IMR-90 (cell line): ENCODE results near the gene NPAS3. TPM values are rescaled to one million over a fixed set of nuclear protein-coding genes. Genes with fewer than 3 reads are reported as not detected.

Experiments used
- ATAC-seq: fragments of 200-7000 bp; cut with Tn5 transposase; 2 replicates; pipeline ENCODE4 v1.9.1; 2020; ENCODE audit warnings: low read depth, mild to moderate bottlenecking, moderate library complexity
- BruUV-seq: library from RNA; stranded (reverse); fragments of 400-500 nt; replicated peaks from 2 replicates; lab custom pipeline; 2021; lab: Mats Ljungman, UMichigan
- CTCF ChIA-PET: fragments of 300-600 bp; formaldehyde crosslinking; extraction: SDS; loops from one replicate; lab custom pipeline; 2021; ENCODE audit warnings: antibody characterized with exemption; lab: Yijun Ruan, JAX
- POLR2A ChIA-PET: fragments of 300-600 bp; sonication (Branson Sonifier 250); formaldehyde crosslinking; loops from one replicate; lab custom pipeline; 2022; ENCODE audit warnings: antibody characterized with exemption; ENCODE audit not compliant: unreplicated experiment; lab: Charles Lee
- DNase-seq: peaks from one replicate; pipeline ENCODE4 v3.0.0; 2013
- H2AFZ ChIP-seq: replicated peaks from 2 replicates; pipeline ENCODE3; 2013; ENCODE audit warnings: low read length, mild to moderate bottlenecking; ENCODE audit not compliant: poor library complexity
- H2AK5ac ChIP-seq: 2 replicates; pipeline ENCODE4 v1.6.1; 2013; ENCODE audit warnings: low read depth, low read length, inconsistent platforms
- H2AK9ac ChIP-seq: replicated peaks from 2 replicates; pipeline ENCODE3; 2013; ENCODE audit warnings: mild to moderate bottlenecking, low read depth, low read length, moderate library complexity; ENCODE audit not compliant: poor library complexity
- H2BK120ac ChIP-seq: 2 replicates; pipeline ENCODE4 v1.6.1; 2013; ENCODE audit warnings: low read depth, low read length, inconsistent platforms
- H2BK15ac ChIP-seq: 3 replicates; pipeline ENCODE4 v1.6.1; 2013; ENCODE audit warnings: low read depth, low read length, inconsistent platforms
- H2BK20ac ChIP-seq: 2 replicates; pipeline ENCODE4 v1.6.1; 2013; ENCODE audit warnings: low read depth, mild to moderate bottlenecking, inconsistent platforms, low read length, moderate library complexity
- H2BK5ac ChIP-seq: 2 replicates; pipeline ENCODE4 v1.6.1; 2013; ENCODE audit warnings: mild to moderate bottlenecking, low read depth, low read length, inconsistent platforms; ENCODE audit not compliant: poor library complexity, severe bottlenecking
- H3K14ac ChIP-seq: replicated peaks from 2 replicates; pipeline ENCODE4 v1.6.1; 2013; ENCODE audit warnings: low read depth, low read length, inconsistent platforms
- H3K18ac ChIP-seq: 2 replicates; pipeline ENCODE4 v1.6.1; 2013; ENCODE audit warnings: low read depth, low read length, control low read depth
- H3K23ac ChIP-seq: 2 replicates; pipeline ENCODE4 v1.6.1; 2013; ENCODE audit warnings: low read depth, low read length, inconsistent platforms
- H3K27ac ChIP-seq: 2 replicates; pipeline ENCODE4 v1.5.1; 2013; ENCODE audit warnings: mild to moderate bottlenecking, control low read depth, low read length; ENCODE audit not compliant: insufficient read depth
- H3K27me3 ChIP-seq: 2 replicates; pipeline ENCODE4 v1.6.1; 2013; ENCODE audit warnings: low read length; ENCODE audit not compliant: control insufficient read depth, insufficient read depth
- H3K36me3 ChIP-seq: 2 replicates; pipeline ENCODE4 v1.6.1; 2013; ENCODE audit warnings: low read length, mixed read lengths; ENCODE audit not compliant: control insufficient read depth, insufficient read depth
- H3K4ac ChIP-seq: 2 replicates; pipeline ENCODE4 v1.6.1; 2013; ENCODE audit warnings: low read depth, low read length, inconsistent platforms
- H3K4me1 ChIP-seq: 2 replicates; pipeline ENCODE4 v1.6.1; 2013; ENCODE audit warnings: low read length, mixed read lengths; ENCODE audit not compliant: control insufficient read depth, insufficient read depth
- H3K4me2 ChIP-seq: 2 replicates; pipeline ENCODE4 v1.6.1; 2013; ENCODE audit warnings: low read depth, mild to moderate bottlenecking, control low read depth, low read length, moderate library complexity
- H3K4me3 ChIP-seq: 2 replicates; pipeline ENCODE4 v1.5.1; 2013; ENCODE audit warnings: low read depth, mild to moderate bottlenecking, control low read depth, low read length, moderate library complexity; ENCODE audit not compliant: insufficient read depth
- H3K56ac ChIP-seq: 2 replicates; pipeline ENCODE4 v1.6.1; 2013; ENCODE audit warnings: low read length, inconsistent platforms; ENCODE audit not compliant: insufficient read depth; ENCODE audit errors: extremely low read depth
- H3K79me1 ChIP-seq, 2 experiments: 2 replicates each; pipeline ENCODE4 v1.6.1; 2013; ENCODE audit warnings: low read length in 2 of 2, inconsistent platforms in 1 of 2, low read depth in 1 of 2
- H3K9ac ChIP-seq: 2 replicates; pipeline ENCODE4 v1.6.1; 2013; ENCODE audit warnings: low read depth, low read length, control low read depth
- H3K9me1 ChIP-seq: 2 replicates; pipeline ENCODE4 v1.6.1; 2013; ENCODE audit warnings: low read length, inconsistent platforms; ENCODE audit not compliant: insufficient read depth
- H3K9me3 ChIP-seq: 2 replicates; pipeline ENCODE4 v1.6.1; 2013; ENCODE audit warnings: low read length; ENCODE audit not compliant: control insufficient read depth, insufficient read depth
- H4K20me1 ChIP-seq: 2 replicates; pipeline ENCODE4 v1.6.1; 2013; ENCODE audit warnings: low read length, inconsistent platforms; ENCODE audit not compliant: insufficient read depth
- H4K5ac ChIP-seq: 2 replicates; pipeline ENCODE4 v1.6.1; 2013; ENCODE audit warnings: mild to moderate bottlenecking, low read depth, low read length, control low read depth
- H4K8ac ChIP-seq, 2 experiments: 2 replicates each; pipeline ENCODE4 v1.6.1; 2013; ENCODE audit warnings: low read depth in 2 of 2, low read length in 2 of 2, control low read depth in 1 of 2, inconsistent platforms in 1 of 2
- H4K91ac ChIP-seq: 2 replicates; pipeline ENCODE4 v1.6.1; 2013; ENCODE audit warnings: low read depth, low read length, inconsistent platforms; ENCODE audit not compliant: insufficient read depth
- BHLHE40 ChIP-seq: fragments of 150-350 bp; IDR thresholded peaks from 2 replicates; pipeline ENCODE4 v1.6.1; 2016; ENCODE audit warnings: mild to moderate bottlenecking, low read depth, low read length
- CEBPB ChIP-seq: IDR thresholded peaks from 2 replicates; pipeline ENCODE4 v1.6.1; 2012; ENCODE audit warnings: low read depth, low read length, improper control_type of control experiment
- CHD1 ChIP-seq: IDR thresholded peaks from 2 replicates; pipeline ENCODE4 v1.6.1; 2012; ENCODE audit warnings: low read depth, low read length, improper control_type of control experiment
- FOS ChIP-seq: fragments of 150-350 bp; IDR thresholded peaks from 2 replicates; pipeline ENCODE4 v1.6.1; 2016; ENCODE audit warnings: low read depth, low read length
- MAFK ChIP-seq: IDR thresholded peaks from 2 replicates; pipeline ENCODE4 v1.6.1; 2012; ENCODE audit warnings: low read depth, low read length, improper control_type of control experiment
- MAZ ChIP-seq: IDR thresholded peaks from 2 replicates; pipeline ENCODE4 v1.6.1; 2012; ENCODE audit warnings: low read depth, mild to moderate bottlenecking, low read length, improper control_type of control experiment, moderate library complexity, borderline replicate concordance
- MXI1 ChIP-seq: IDR thresholded peaks from 2 replicates; pipeline ENCODE4 v1.6.1; 2012; ENCODE audit warnings: low read depth, mild to moderate bottlenecking, low read length, moderate library complexity, borderline replicate concordance
- POLR2A ChIP-seq: IDR thresholded peaks from 2 replicates; pipeline ENCODE4 v1.6.1; 2012; ENCODE audit warnings: mild to moderate bottlenecking, low read depth, low read length
- RAD21 ChIP-seq: IDR thresholded peaks from 2 replicates; pipeline ENCODE4 v1.6.1; 2012; ENCODE audit warnings: low read length, improper control_type of control experiment
- RCOR1 ChIP-seq: IDR thresholded peaks from 2 replicates; pipeline ENCODE4 v1.6.1; 2012; ENCODE audit warnings: mild to moderate bottlenecking, low read length, improper control_type of control experiment; ENCODE audit not compliant: insufficient replicate concordance
- RFX5 ChIP-seq: IDR thresholded peaks from 2 replicates; pipeline ENCODE4 v1.8.0; 2012; ENCODE audit warnings: low read depth, mild to moderate bottlenecking, low read length, moderate library complexity
- SMC3 ChIP-seq: fragments of 150-350 bp; IDR thresholded peaks from 2 replicates; pipeline ENCODE4 v1.6.1; 2016; ENCODE audit warnings: low read depth, mild to moderate bottlenecking, antibody characterized with exemption, low read length, moderate library complexity
- WGBS, 2 experiments: methylation state at CpG; one replicate each; pipeline versions ENCODE4 v1.1.5 to v1.1.7; 2013; ENCODE audit warnings: missing lambda C conversion rate in 2 of 2; ENCODE audit not compliant: insufficient read length in 1 of 2; ENCODE audit errors: extremely low coverage in 2 of 2; 5-methylcytosine and 5-hydroxymethylcytosine counted together
- dilution Hi-C: fragments of 300-500 bp; cut with HindIII; formaldehyde crosslinking; loops from one replicate; pipeline ENCODE4 v1.14.3; 2018; ENCODE audit warnings: low sequenced_read_pairs; ENCODE audit not compliant: unreplicated experiment
- in situ Hi-C: fragments of 300-500 bp; cut with MboI; formaldehyde crosslinking; loops from 3 replicates; pipeline ENCODE4 v1.14.3; 2019; ENCODE audit warnings: low sequenced_read_pairs, inconsistent platforms, mixed read lengths
- intact Hi-C: fragments of 100-400 bp; cut with micrococcal nuclease; formaldehyde crosslinking; loops from 2 replicates; pipeline ENCODE4 v1.10.0; 2022
- polyA plus RNA-seq, 3 experiments: library from polyadenylated mRNA; depleted of rRNA; stranded (reverse); fragments of >200 nt; gene quantifications; 2 replicates each; pipeline ENCODE4 v1.2.3, GENCODE V29; 2012; ENCODE audit warnings: low replicate concordance in 1 of 3
- total RNA-seq: library from RNA; depleted of rRNA; stranded (reverse); fragments of >200 nt; gene quantifications from 2 replicates; pipeline ENCODE4 v1.2.3, GENCODE V29; 2012
- TF ChIP-seq, protein P1 (sequence below): fragments of 150-350 bp; IDR thresholded peaks from 2 replicates; pipeline ENCODE4 v1.6.1; 2016; ENCODE audit warnings: low read depth, mild to moderate bottlenecking, low read length, moderate library complexity, borderline replicate concordance
- TF ChIP-seq, protein P2 (sequence below): conservative IDR thresholded peaks from 2 replicates; pipeline ENCODE4 v1.5.1; 2012; ENCODE audit warnings: mild to moderate bottlenecking, low read depth, low read length, improper control_type of control experiment
- TF ChIP-seq, protein P3 (sequence below): fragments of 150-350 bp; IDR thresholded peaks from 2 replicates; pipeline ENCODE4 v1.6.1; 2017; ENCODE audit warnings: mild to moderate bottlenecking, antibody characterized with exemption, low read length, low read depth

The NPAS3 gene
- total and polyA plus RNA-seq, 2 of the 4 experiments (the other 2 are of a cell fraction): not detected

DNA sequence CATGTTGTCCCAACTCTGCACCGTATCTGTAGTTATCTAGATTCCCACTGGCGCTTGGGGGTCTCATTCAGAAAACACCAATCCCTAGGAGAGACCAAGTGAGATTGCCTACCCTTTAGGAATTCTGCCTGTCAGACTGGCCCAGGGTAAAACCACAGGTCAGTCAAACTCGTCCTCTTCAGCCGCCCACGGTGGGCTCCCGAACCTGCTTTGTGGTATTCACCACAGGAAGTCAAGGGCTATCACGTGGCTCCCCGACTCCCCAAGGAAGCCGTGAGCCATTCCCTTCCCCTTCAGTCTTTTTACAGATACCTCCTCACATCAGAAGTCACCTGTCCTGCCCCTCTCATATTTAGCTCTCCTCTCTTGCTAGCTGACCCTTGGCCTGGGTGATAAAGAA lies 852.3 kb downstream of the NPAS3 start:
- Histone ChIP-seq H3K9me3 (no peaks in the 10 kb centered on the region), H3K4me2 (no peak overlapping the region), H3K9me1 (no peaks in the 10 kb centered on the region), H2BK120ac (no peak overlapping the region), H4K20me1 (no peaks in the 10 kb centered on the region), H3K23ac (no peak overlapping the region), H2BK15ac (no peak overlapping the region), H3K36me3 (no peaks in the 10 kb centered on the region), H2BK5ac (no peak overlapping the region), H2AFZ (no peak overlapping the region), H2AK9ac (no peak overlapping the region), H3K14ac (no peak overlapping the region), H3K56ac (no peak overlapping the region), H3K18ac (no peak overlapping the region), H4K91ac (no peak overlapping the region), H3K9ac (no peak overlapping the region), H4K8ac (no peak overlapping the region), H3K27me3 (no peaks in the 10 kb centered on the region; the same call in 1 of the 2 replicates), H3K4me1 (no peaks in the 10 kb centered on the region), H2BK20ac (no peak overlapping the region), H4K5ac (no peak overlapping the region), H3K27ac (no peak overlapping the region), H2AK5ac (no peak overlapping the region), H3K79me1 (no peaks in the 10 kb centered on the region), H3K4me3 (no peak overlapping the region), H3K4ac (no peak overlapping the region)
- POLR2A ChIA-PET: interaction anchor here (0.6 kb wide), 1 partner anchor 1077 kb away, joined by 7 read pairs; no protein-coding TSS in a partner anchor
- dilution Hi-C loops: loop anchor here (25.0 kb wide), 1 partner anchor 1204 kb away; no protein-coding TSS in a partner anchor
- WGBS, 2 experiments: 93% methylated on average over 3 of the region's 9 CpGs; no CpG with 5 or more reads in 1 of the 2 experiments
- DNase-seq (no peak), ATAC-seq (no peak)
- TF ChIP-seq CEBPB (no peak), RCOR1 (no peak), MAZ (no peak), SMC3 (no peak), CHD1 (no peak), RAD21 (no peak), POLR2A (no peak), BHLHE40 (no peak), MXI1 (no peak), FOS (no peak), RFX5 (no peak), MAFK (no peak)
- TF ChIP-seq, protein P1, sequence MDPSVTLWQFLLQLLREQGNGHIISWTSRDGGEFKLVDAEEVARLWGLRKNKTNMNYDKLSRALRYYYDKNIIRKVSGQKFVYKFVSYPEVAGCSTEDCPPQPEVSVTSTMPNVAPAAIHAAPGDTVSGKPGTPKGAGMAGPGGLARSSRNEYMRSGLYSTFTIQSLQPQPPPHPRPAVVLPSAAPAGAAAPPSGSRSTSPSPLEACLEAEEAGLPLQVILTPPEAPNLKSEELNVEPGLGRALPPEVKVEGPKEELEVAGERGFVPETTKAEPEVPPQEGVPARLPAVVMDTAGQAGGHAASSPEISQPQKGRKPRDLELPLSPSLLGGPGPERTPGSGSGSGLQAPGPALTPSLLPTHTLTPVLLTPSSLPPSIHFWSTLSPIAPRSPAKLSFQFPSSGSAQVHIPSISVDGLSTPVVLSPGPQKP: no peak
- TF ChIP-seq, protein P2, sequence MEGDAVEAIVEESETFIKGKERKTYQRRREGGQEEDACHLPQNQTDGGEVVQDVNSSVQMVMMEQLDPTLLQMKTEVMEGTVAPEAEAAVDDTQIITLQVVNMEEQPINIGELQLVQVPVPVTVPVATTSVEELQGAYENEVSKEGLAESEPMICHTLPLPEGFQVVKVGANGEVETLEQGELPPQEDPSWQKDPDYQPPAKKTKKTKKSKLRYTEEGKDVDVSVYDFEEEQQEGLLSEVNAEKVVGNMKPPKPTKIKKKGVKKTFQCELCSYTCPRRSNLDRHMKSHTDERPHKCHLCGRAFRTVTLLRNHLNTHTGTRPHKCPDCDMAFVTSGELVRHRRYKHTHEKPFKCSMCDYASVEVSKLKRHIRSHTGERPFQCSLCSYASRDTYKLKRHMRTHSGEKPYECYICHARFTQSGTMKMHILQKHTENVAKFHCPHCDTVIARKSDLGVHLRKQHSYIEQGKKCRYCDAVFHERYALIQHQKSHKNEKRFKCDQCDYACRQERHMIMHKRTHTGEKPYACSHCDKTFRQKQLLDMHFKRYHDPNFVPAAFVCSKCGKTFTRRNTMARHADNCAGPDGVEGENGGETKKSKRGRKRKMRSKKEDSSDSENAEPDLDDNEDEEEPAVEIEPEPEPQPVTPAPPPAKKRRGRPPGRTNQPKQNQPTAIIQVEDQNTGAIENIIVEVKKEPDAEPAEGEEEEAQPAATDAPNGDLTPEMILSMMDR: no peak
- TF ChIP-seq, protein P3, sequence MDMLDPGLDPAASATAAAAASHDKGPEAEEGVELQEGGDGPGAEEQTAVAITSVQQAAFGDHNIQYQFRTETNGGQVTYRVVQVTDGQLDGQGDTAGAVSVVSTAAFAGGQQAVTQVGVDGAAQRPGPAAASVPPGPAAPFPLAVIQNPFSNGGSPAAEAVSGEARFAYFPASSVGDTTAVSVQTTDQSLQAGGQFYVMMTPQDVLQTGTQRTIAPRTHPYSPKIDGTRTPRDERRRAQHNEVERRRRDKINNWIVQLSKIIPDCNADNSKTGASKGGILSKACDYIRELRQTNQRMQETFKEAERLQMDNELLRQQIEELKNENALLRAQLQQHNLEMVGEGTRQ: no peak
- in situ Hi-C loops: loop anchor here (5.0 kb wide), 1 partner anchor 1214 kb away; no protein-coding TSS in a partner anchor
- CTCF ChIA-PET: interaction anchor here (1.0 kb wide), 1 partner anchor 9 kb away, joined by 3 read pairs; no protein-coding TSS in a partner anchor
- no TSS peak for BruUV-seq
- intact Hi-C loops: loop anchor here (5.0 to 10.0 kb wide), 2 partner anchors 359 to 776 kb away; no protein-coding TSS in a partner anchor
